ENCODE measurements around the gene MAGI2. TPM values are rescaled to one million over a fixed set of nuclear protein-coding genes. Genes with fewer than 3 reads are reported as not detected.

The MAGI2 gene
- total and polyA plus RNA-seq, 4 donors: 0.37 to 4.1 (median 1.4) TPM

DNA sequence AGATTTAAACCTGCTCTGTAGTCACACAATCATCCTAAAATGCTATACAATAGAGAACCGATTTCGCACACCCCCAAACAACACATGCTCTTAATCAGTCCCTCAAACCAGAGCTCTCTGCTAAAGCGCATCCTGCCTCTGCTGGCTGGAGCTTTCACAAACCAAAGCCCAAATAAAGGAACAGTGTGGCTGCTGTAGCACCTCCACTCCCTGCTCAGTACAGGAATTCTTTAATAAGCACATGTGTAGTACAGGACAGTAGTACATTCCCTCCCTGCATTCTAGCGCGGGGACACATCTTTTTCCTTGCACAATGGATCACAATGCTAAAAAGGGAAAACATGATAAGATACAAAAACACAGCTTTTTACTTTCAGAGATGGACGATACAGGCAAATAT, 684.6 kb downstream of the MAGI2 start:
- TF ChIP-seq EGR1 (IDR thresholded peaks at IDR 0.05; ENCODE audit: low read depth in 2 of 2) (no peak), FOXA1 (IDR thresholded peaks at IDR 0.05) (no peak), ATF3 (IDR thresholded peaks at IDR 0.05) (no peak), RXRA (IDR thresholded peaks at IDR 0.05) (no peak), JUND (IDR thresholded peaks at IDR 0.05) (no peak), HNF4G (IDR thresholded peaks at IDR 0.05) (no peak), HNF4A (conservative IDR thresholded peaks at IDR 0.05) (no peak), YY1 (IDR thresholded peaks at IDR 0.05) (no peak), TAF1 (conservative IDR thresholded peaks at IDR 0.05) (no peak), RAD21 (IDR thresholded peaks at IDR 0.05) (no peak), SP1 (IDR thresholded peaks at IDR 0.05) (no peak), CTCF (IDR thresholded peaks at IDR 0.05; ENCODE audit: low read depth, low read length, missing input control) (no peak), GABPA (IDR thresholded peaks at IDR 0.05 in 1 of 2, conservative IDR thresholded peaks at IDR 0.05 in 1 of 2) (no peak), ZBTB33 (IDR thresholded peaks at IDR 0.05) (no peak), FOXA2 (IDR thresholded peaks at IDR 0.05) (no peak), NR2F2 (IDR thresholded peaks at IDR 0.05) (no peak)
- TF ChIP-seq, protein P1, sequence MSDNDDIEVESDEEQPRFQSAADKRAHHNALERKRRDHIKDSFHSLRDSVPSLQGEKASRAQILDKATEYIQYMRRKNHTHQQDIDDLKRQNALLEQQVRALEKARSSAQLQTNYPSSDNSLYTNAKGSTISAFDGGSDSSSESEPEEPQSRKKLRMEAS (IDR thresholded peaks at IDR 0.05): no peak
- TF ChIP-seq, protein P2, sequence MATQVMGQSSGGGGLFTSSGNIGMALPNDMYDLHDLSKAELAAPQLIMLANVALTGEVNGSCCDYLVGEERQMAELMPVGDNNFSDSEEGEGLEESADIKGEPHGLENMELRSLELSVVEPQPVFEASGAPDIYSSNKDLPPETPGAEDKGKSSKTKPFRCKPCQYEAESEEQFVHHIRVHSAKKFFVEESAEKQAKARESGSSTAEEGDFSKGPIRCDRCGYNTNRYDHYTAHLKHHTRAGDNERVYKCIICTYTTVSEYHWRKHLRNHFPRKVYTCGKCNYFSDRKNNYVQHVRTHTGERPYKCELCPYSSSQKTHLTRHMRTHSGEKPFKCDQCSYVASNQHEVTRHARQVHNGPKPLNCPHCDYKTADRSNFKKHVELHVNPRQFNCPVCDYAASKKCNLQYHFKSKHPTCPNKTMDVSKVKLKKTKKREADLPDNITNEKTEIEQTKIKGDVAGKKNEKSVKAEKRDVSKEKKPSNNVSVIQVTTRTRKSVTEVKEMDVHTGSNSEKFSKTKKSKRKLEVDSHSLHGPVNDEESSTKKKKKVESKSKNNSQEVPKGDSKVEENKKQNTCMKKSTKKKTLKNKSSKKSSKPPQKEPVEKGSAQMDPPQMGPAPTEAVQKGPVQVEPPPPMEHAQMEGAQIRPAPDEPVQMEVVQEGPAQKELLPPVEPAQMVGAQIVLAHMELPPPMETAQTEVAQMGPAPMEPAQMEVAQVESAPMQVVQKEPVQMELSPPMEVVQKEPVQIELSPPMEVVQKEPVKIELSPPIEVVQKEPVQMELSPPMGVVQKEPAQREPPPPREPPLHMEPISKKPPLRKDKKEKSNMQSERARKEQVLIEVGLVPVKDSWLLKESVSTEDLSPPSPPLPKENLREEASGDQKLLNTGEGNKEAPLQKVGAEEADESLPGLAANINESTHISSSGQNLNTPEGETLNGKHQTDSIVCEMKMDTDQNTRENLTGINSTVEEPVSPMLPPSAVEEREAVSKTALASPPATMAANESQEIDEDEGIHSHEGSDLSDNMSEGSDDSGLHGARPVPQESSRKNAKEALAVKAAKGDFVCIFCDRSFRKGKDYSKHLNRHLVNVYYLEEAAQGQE (IDR thresholded peaks at IDR 0.05): no peak
- H3K27me3 ChIP-seq (ENCODE audit: control insufficient read depth in 4 of 4, insufficient read depth in 4 of 4, low read length in 3 of 4): no peaks in the 10 kb centered on the region
- no peak for DNase-seq (ENCODE audit: low spot score)
- no peak overlapping the region for H3K9ac ChIP-seq (ENCODE audit: low read depth in 1 of 2, low read length in 2 of 2)
- peaks cover 2 to 18% (median 13%) of the 10 kb centered on the region in 4 donors for H3K4me1 ChIP-seq (ENCODE audit: control insufficient read depth in 4 of 4, insufficient read depth in 4 of 4, low read length in 3 of 4)
- no peaks in the 10 kb centered on the region for H3K9me3 ChIP-seq (ENCODE audit: control insufficient read depth in 4 of 4, low read length in 3 of 4)
- WGBS: 47% methylated on average over 6 of the region's 6 CpGs
- no peaks in the 10 kb centered on the region for H3K36me3 ChIP-seq (ENCODE audit: control insufficient read depth in 4 of 4, insufficient read depth in 3 of 4, low read depth in 1 of 4, low read length in 3 of 4)
- no peak overlapping the region for H3K27ac ChIP-seq (ENCODE audit: low read depth in 1 of 2, low read length in 2 of 2)
- no peak overlapping the region for H3K4me3 ChIP-seq (ENCODE audit: low read depth in 1 of 3, low read length in 3 of 3)

Measured in liver (tissue), 9 donors.